GM18858 (cell line): Measurements from ENCODE around the gene GRK5.
A peak's percentile ranks its signal among the peaks of the same experiment; 100 is the strongest.

Source experiments
- ATAC-seq: cut with Tn5 transposase; IDR thresholded peaks from one replicate; pipeline ENCODE4 v1.9.1; 2021; ENCODE audit not compliant: unreplicated experiment

Gene GRK5

DNA sequence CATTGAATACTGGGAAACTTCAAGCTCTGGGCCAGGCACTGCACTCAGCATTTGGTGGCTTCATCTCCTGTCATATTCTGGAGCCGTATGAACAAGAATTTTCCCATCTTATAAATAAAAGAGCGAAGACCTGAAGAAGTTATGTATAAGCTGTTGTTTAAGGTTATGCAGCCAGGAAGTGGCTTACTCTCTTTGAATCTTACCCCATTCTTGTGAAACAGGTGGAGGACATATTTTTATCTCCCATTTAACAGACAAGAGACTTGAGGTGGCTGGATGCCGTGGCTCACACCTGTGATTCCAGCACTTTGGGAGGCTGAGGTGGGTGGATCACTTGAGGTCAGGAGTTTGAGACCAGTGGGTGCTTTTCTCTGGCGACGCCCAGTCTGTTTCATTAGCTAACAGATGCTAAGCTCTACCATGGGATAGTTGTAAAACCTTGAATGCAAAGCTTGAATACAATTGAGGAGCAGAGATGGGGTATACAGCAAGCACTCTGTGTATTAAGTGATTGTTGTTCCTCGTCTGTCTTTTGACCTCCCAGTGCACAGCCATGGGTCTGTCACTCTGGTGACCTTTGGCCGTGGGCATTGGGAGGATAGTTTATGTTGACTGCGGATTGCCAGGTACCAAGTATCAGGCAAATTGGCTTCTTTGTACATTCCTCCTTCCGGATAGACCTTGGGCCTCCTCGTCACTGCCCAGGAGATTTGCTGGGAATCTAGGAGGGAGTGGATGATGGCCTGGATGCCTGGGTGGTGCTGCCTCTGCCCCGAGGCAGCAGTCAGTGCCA lies 85.8 kb downstream of the GRK5 start:
- no peak for ATAC-seq

DNA sequence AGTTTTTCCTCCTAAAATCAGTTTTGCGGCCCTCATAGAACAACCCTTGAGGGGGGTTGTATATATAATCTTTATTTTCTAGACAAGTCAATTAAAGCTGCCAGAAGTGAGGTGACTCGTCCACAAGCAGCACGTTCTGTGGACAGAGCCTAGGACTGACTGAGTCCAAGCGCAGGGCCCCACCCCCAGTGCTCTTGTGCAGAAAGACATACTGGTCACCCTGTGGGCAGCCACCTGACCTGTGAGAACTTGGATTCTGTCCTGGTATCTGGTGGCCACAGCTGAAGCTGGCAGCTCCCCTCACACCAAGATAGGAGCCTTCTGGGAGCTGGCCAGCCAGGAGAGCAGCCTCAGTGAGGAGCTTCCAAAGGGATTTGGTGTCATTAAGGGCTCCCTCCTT lies 89.3 kb downstream of the GRK5 start:
- ATAC-seq, result no peak

DNA sequence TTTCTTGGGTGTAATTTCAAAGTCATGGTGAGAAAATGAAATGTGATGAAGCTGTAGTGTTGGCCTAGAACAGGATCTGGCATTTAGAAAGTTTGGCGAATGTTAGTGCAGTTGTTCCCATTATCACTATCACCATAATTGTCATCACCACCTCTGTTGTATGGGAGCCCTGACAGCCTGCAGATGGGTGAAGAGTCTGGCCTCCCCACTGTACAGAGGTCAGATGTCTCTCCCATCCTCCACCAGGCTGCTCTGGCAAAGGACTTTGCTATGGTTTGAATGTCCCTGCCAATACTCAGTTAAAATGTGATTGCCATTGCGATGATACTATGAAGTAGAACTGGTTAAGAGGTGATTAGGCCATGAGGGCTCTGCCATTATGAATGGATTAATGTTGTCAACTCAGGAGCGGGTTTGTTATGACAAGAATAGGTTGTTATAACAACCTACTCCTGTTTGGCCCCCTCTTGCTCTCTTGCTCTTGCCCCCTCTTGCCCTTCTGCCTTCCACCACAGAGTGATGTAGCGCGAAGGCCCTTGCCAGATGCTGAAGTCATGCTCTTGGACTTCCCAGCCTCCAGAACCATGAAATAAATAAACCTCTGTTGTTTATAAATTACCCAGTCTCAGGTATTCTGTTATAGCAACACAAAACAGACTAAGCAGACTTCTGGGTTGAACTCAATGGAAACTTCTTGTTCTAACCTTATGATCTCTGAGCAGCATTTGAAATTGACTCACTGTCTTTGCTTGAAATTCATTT lies 90.0 kb downstream of the GRK5 start:
- no peak for ATAC-seq

DNA sequence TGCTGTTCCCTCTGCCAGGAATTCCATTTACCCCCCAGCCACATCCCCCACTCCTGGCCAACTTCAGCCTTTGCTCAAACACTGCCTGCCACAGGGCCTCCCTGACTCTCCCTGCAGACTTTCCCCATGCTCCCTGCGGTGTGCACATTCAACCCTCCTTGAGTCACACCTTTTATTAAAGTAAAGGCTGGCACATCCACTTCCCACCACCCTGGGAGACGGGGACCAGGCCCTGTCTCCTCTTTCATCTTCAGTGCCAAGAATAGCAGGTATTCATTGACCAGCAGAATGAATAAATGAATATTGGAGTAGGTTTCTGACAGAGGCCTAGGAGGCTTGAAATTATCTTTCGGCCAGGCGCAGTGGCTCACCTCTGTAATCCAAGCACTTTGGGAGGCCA lies 91.4 kb downstream of the GRK5 start:
- ATAC-seq, result no peak

DNA sequence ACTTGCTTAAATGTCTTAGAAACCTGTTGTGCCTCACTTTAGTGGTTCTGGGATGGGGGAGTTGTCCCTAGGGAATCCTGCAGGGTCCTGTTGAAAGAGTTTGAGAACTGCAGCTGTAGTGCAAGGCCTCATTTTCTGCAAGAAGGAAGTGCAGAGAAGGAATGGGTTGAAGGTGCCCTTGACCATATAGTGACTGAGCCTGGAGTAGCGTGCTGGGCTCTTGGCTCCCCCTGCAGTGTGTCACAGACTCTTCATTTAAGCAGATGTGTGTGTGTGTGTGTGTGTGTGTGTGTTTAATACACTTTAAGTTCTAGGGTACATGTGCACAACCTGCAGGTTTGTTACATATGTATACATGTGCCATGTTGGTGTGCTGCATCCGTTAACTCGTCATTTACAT lies 92.2 kb downstream of the GRK5 start:
- ATAC-seq, result no peak

DNA sequence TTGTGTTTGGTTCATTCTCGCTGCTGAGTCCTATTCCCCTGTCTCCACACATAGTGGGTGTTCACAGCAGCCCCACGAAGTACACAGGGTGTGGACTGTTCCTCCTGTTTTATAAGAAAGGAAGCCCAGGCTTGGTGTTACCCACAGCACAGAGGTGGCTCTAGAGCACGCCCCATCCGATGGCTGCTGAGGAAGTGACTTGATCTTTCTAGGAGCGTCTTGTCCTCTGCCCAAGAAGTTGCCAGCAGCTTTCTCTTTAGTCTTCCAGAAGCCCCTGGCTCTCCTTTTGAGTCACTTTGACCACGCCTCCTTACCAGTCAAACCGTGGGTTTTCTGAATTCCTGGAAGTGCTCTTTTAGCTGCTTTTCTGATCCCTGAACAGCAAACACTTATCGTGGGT lies 94.0 kb downstream of the GRK5 start:
- ATAC-seq, result no peak

DNA sequence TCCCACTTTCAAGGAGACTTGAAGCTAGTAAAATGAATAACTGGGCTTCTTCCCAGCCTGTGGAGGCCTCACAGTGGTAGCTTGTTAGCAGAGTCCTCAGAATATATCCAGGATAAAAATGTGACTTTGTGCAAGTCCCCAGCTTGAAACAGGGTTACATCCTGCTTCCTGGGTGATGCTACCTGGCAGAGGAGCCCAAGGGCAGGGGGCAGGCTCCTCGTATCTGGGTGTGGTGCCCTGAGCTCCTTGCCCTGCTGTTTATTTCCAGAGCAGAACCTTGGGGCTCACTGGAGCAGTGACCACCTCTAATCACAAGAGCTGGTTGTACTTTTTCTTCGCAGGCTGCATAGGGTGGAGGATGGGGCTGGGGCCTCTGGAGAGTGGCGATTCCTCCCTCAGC lies 94.8 kb downstream of the GRK5 start:
- ATAC-seq, result no peak

DNA sequence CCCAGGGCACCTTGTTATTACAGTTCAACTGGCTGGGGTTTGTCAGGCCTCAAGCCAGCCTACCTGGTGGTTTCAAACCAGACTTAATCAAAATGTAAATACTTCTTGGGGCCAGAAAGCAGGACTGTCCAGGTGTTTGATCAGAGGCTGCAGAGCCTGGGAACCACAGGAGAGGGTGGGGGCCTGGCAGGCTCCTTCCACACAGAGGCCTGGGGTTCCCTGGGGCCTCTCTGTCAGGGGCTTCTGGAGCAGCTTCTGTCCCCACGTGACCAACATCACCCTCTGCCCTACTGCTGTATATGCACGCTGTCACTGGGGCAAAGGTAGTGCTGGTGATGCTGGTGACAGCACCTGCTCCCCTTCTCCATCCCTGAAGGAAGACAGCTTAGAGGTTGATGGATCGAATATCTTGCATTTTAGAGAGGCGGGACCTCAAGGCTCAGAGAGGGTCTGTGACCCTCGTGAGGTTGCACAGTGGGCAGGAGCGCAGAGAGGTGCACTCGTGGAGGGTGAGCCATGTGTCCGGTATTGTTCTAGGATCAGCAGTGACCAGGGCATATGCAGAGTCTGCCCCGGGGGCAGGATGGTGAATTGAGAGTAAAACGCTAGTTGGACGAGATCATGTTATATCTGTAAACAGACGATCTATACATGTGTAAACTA lies 95.4 kb downstream of the GRK5 start:
- ATAC-seq, result no peak

DNA sequence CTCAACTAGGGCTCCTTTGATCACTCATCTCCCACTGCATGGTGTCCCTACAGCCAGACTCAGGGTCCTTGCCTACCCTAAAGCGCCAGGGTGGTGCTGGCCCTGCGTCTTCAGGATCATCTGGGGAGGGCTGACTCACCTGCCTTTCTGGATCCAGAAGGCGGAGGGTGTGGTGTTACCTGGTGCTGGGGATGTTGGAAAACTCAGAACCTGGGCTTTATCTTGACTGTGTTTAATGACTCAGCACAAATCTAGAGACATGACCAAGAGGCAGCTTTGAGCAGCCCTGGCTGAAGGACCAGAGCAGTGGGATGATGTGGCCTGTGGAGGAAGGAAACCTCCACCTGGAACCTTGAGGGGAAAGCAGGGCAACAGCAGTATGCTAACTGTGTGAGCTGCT lies 96.5 kb downstream of the GRK5 start:
- no peak for ATAC-seq

DNA sequence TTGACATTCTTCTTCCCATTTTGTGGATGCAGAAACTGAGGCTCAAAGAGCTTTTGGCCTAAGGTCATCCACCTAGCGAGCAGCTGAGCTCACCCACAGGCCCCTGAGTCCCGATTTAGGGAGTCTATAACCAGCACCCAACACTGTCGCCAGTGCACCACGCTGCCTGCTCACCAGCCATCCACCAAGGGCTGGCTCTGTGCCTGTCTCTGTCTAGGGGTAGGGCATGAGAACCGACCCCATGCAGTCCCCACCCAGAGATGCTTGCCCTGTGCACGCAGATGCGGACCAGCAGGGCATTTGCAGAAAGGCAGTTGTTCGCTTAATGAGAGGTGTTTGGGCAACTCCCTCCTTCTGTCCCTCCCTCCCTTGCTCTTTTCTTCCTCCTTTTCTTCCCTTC lies 97.2 kb downstream of the GRK5 start:
- ATAC-seq, result no peak

DNA sequence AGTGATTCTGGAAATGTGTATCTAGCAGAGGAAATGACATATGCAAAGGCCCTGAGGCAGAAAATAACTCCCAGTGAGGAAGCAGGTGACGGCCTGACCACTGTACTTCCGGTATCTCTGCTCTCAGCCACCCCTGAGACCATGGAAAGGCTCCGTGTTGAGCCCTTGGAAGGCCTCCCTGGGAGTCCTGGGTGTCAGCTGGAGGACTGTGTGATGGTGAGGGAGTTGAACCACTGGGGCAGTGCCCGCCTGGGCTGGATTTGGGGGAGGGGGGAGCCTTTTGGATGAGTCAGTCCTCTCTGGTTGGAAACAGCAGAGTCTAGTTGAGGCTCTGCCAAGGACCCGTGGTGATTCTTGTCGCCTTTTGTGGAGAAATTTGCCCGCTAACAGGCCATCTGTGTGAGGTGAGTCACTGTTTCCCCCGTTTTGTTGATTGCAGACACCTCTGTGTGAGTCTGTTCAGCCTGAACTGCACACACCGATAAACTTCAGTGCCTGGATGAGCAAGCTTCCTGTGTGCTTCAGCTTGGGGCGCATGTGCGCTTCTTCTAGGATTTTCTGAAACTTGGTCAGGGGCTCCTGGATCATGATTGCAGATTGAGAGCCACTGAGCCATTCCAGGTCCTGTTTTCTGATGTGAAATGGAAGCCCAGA lies 98.6 kb downstream of the GRK5 start:
- ATAC-seq, result peak; percentile 50

DNA sequence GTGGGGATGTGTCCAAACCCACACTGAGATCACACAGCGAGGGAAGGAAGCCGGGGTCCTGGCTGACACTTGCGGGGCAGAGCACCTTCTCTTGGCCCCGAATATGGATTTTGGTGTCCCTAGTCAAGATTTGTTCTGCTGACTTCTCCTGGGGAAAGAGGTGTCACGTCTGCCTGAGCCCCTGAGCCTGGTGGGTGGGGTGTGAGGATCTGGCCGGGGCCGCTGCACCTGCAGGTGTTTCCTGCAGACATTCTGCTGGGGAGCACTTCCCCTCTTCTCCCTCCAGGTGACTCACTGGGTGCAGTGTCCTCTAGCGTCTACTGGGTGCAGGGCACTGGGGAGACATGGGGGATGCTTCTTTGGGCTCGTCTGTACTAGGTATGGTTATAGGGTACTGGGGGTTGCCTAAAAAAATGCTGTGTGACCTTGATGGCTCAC lies 99.2 kb downstream of the GRK5 start:
- peak; percentile 64 for ATAC-seq

DNA sequence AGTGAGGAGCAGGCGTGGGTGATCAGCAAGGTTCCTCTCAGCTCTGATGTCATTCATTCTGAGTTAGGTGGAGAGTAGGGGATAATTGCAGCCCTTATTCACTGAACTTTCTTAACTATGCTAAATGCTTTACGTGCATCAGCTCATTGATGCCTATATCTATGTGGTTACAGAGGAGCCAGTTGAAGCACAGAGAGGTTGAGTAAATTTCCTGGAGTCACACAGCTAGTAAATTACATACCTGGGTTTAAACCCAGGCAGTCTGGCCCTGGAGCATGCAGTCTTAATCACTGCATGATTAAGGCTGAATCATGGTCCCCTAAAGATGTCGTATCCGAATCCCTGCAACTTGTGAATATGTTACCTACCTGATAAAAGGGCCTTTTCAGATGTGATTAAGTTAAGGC lies 99.6 kb downstream of the GRK5 start:
- ATAC-seq, result no peak

DNA sequence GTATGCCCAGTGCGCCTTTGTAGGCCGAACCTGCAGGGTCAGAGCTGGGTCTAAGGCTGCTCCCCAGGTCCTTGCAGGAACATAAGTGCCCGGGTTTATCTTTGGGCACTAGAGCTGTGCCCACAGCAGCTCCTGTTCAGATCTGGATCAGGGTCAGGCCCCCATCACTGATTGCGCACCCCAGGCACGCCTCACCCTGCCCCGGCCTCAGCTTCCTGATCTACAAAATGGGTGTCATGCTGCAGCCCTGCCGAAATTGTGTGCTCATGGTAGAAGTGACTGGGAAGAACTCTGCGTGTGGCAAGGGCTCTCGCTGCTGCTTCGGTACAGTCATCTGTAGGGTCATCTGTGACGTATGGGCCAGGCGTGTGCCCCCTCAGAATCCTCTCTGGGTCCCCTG lies 100.7 kb downstream of the GRK5 start:
- ATAC-seq, result no peak

DNA sequence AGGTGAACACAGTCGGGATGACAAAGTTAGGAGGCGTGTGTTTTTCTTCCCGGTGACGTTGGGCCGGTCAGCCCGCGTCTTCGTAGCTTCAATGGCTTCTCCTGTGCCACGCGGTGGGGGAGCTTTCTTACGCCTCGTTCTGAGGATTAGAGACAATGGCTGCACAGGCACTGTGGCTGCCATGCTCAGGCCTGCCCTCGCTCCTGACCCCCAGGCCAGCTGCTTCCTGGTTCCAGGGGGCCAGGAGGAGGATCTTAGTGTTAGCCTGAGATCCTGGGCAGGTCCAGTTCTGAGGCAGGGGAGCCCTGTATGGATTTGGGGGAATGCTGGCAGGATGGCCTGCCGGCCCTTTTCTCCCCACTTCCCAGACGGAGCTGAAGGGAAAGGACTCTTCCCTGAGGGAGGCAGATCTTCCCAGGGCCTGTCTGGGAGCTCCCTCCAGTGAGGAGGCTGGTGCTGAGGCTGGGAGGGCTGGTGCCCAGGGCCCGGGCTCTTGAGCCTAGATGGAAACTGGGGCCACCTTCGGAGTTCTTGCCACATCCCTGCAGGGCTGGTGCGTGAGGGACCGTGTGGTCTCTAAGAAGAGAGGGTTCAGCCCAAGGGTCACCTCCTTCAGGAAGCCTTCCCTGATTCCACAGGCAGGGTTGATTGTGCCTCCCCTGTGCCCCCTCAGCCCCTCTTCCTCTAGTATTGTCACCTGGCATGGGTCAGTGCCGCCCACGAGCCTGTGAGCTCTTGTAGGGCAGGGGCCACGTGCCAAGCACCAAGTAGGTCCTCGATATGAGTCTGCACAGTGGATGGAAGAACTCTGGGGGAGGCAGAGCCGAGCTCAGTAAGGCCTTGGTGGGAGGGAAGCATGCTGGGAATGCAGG lies 101.4 kb downstream of the GRK5 start:
- no peak for ATAC-seq

DNA sequence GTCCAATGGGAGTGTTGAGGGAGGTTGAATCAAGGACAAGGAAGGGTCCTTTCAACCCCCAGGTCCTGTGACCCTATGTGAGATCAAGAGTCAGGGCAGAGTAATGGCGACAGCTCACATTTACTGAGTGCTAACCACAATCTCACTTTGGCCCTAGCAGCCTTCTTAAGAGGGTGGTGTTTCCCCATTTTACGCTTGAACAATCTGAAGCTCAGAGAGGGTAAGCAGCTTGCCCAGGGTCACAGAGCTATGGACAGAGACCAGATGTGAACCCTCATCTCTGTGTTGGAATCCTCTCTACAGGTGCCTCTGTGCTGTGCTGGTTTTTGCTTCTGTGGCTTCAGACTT lies 102.0 kb downstream of the GRK5 start:
- ATAC-seq, result peak; percentile 25

DNA sequence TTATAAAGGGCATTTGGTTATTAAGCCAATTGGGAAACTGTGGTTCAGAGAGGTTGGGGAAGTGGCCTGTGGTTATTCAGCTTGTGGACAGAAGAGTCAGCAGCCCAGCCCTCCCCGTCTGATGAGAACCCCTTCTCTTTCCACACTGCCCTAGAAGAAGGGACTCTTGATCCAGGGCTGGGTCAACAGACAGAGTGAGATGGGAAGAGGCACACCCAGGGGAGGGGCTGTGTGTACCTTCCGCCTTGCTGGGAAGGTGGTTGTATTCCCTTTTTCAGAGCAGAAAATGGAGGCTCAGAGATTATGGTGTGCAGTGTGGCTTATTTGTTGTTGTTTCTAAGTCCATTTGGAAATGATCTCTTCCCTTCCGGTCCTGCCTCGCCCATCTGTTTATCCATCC lies 103.4 kb downstream of the GRK5 start:
- ATAC-seq, result no peak

DNA sequence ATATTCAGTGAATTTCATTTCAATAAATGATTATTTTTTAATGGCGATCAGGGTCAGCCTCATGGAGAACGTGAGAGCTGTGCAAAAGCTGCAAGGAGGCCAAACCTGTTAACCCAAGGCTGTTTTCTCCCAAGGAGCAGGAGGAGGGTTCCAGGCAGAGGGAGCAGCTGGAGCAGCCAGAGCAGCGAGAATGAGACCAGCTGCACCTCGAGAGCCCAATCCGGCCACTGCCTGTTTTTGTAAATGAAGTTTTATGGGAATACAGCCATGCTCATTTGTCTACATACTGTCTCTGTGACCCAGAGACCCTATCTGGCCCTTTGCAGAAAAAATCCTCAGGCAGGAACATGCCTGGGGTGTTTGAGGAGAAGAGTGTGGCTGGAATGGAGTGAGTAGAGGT lies 104.9 kb downstream of the GRK5 start:
- ATAC-seq, result no peak

DNA sequence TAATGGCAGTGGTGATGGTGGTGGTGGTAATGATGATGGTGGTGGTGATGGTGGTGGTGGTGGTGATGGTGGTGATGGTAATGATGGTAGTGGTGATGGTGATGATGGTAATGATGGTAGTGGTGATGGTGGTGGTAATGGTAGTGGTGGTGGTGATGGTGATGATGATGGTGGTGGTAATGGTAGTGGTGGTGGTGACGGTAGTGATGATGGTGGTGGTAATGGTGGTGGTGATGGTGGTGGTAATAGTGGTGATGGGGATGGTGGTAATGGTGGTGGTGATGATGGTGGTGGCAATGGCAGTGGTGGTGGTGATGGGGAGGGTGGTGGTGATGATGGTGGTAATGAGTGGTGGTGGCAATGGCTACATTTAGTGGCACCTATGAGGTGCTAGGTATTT lies 105.7 kb downstream of the GRK5 start:
- no peak for ATAC-seq

DNA sequence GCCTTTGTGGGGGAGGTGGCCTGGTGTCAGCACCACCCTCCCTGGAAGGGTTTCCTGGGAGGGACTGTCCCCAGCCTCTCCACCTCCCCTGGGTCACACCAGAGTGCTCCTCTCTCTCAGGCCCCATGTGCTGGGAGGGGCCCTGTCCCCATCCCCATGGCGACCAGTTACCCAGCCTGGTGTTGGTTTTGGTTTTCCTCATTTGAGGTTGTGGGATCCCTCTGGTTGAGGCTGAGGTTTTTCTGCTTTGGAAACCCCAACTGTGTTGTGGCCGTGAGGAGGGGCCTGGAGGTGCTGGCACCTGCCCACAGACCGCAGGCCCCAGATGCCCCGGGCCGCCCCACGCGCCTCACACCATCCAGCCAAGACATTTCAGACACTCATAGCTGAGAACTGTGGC lies 106.3 kb downstream of the GRK5 start:
- ATAC-seq, result peak; percentile 62

DNA sequence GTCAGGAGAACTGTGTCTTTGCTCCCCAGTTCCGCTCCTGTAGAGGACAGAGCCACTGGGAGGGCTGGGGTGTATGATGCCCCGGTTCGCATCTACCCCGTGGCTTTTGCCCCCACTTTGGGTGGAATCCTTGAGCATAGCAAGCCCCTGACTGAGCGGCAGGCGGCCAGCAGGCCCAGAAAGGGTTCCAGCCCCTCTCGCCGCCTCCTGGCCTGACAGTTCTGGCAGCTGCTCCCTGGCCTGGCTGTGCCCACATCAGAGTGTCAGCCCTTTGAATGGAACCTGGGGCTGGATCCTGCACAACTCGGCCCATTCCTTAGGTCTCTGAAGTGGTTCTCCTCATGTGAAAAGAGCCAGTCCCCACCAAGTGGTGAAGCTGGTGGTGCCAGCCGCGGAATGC lies 106.7 kb downstream of the GRK5 start:
- no peak for ATAC-seq
